GM12878 (cell line): Measurements from ENCODE around the gene PITPNM3. TPM values are rescaled to one million over a fixed set of nuclear protein-coding genes. Genes with fewer than 3 reads are reported as not detected.

Experiments used
- ATAC-seq: fragments of 200-7000 bp; cut with Tn5 transposase; 3 replicates; pipeline ENCODE4 v1.9.1; 2020; ENCODE audit warnings: mild to moderate bottlenecking, moderate library complexity
- BruUV-seq: library from RNA; stranded (reverse); fragments of 400-500 nt; replicated peaks from 2 replicates; lab custom pipeline; 2021; lab: Mats Ljungman, UMichigan
- CTCF ChIA-PET: fragments of 300-600 bp; sonication (Branson Sonifier 250); formaldehyde crosslinking; extraction: SDS; loops from one replicate; lab custom pipeline; 2021; ENCODE audit warnings: inconsistent platforms; lab: Yijun Ruan, JAX
- POLR2A ChIA-PET: fragments of 350-600 bp; formaldehyde crosslinking; extraction: SDS; loops from one replicate; lab custom pipeline; 2021; ENCODE audit warnings: inconsistent platforms; lab: Charles Lee
- RAD21 ChIA-PET: fragments of 300-600 bp; sonication (Branson Sonifier 250); formaldehyde crosslinking; loops from one replicate; lab custom pipeline; 2023; ENCODE audit warnings: antibody characterized with exemption; ENCODE audit not compliant: unreplicated experiment; lab: Charles Lee
- SMC1A ChIA-PET: fragments of 300-600 bp; sonication (Branson Sonifier 250); formaldehyde crosslinking; loops from one replicate; lab custom pipeline; 2023; ENCODE audit not compliant: unreplicated experiment, uncharacterized antibody; lab: Charles Lee
- DNase-seq: peaks from one replicate; pipeline ENCODE4 v3.0.0-alpha.2; 2011; ENCODE audit warnings: low read depth, low spot score
- FAIRE-seq: peaks from 3 replicates; lab custom pipeline; 2011; peaks lifted over from hg19 to GRCh38; lab: Jason Lieb, UNC
- H2AFZ ChIP-seq: 2 replicates; pipeline ENCODE4 v1.6.0; 2011; ENCODE audit warnings: low read depth, low read length, control low read depth; ENCODE audit not compliant: control insufficient read depth
- H3K27ac ChIP-seq: 2 replicates; pipeline ENCODE4 v1.5.1; 2011; ENCODE audit warnings: control low read depth; ENCODE audit not compliant: control insufficient read depth, insufficient read depth
- H3K27me3 ChIP-seq, 2 experiments: replicated peaks in 1 of 2; 2 replicates each; pipeline versions ENCODE4 v1.6.0 to v1.6.1; 2011; ENCODE audit warnings: low read length in 1 of 2; ENCODE audit not compliant: control insufficient read depth in 2 of 2, insufficient read depth in 2 of 2
- H3K36me3 ChIP-seq, 2 experiments: 2 replicates each; pipeline ENCODE4 v1.5.1; 2011; ENCODE audit warnings: low read length in 1 of 2; ENCODE audit not compliant: control insufficient read depth in 2 of 2, insufficient read depth in 2 of 2
- H3K4me1 ChIP-seq: 2 replicates; pipeline ENCODE4 v1.6.1; 2011; ENCODE audit warnings: mild to moderate bottlenecking, low read length, moderate library complexity, mixed read lengths; ENCODE audit not compliant: control insufficient read depth, insufficient read depth
- H3K4me2 ChIP-seq: 2 replicates; pipeline ENCODE4 v1.6.0; 2011; ENCODE audit warnings: control low read depth; ENCODE audit not compliant: control insufficient read depth, insufficient read depth
- H3K4me3 ChIP-seq: fragments of 200-600 bp; sonication (generic); 2 replicates; pipeline ENCODE4 v1.5.1; 2016
- H3K79me2 ChIP-seq: 2 replicates; pipeline ENCODE4 v1.6.0; 2011; ENCODE audit warnings: low read length; ENCODE audit not compliant: control insufficient read depth, insufficient read depth
- H3K9ac ChIP-seq: 2 replicates; pipeline ENCODE4 v1.8.0; 2011; ENCODE audit warnings: low read length, control low read depth, mixed read lengths; ENCODE audit not compliant: control insufficient read depth, insufficient read depth
- H3K9me3 ChIP-seq: replicated peaks from 3 replicates; pipeline ENCODE4 v1.5.1; 2011; ENCODE audit warnings: mild to moderate bottlenecking, low read length; ENCODE audit not compliant: control insufficient read depth, insufficient read depth
- H4K20me1 ChIP-seq: 2 replicates; pipeline ENCODE4 v1.6.0; 2011; ENCODE audit not compliant: control insufficient read depth, insufficient read depth
- ATF2 ChIP-seq: IDR thresholded peaks from 2 replicates; pipeline ENCODE4 v1.6.1; 2012; ENCODE audit warnings: low read length, inconsistent platforms
- BCL11A ChIP-seq: IDR thresholded peaks from 2 replicates; pipeline ENCODE4 v1.6.1; 2011; ENCODE audit warnings: low read depth, low read length
- BRCA1 ChIP-seq: IDR thresholded peaks from 2 replicates; pipeline ENCODE4 v1.6.1; 2011; ENCODE audit warnings: low read depth, low read length, improper control_type of control experiment
- E2F8 ChIP-seq: fragments of 450-650 bp; IDR thresholded peaks from 2 replicates; pipeline ENCODE4 v1.6.1; 2018; ENCODE audit warnings: mild to moderate bottlenecking, low read depth, moderate library complexity; ENCODE audit not compliant: partially characterized antibody
- SPI1 ChIP-seq: IDR thresholded peaks from 2 replicates; pipeline ENCODE4 v1.6.1; 2011; ENCODE audit warnings: low read depth, mild to moderate bottlenecking, low read length, moderate library complexity, borderline replicate concordance; ENCODE audit not compliant: insufficient read depth
- STAT3 ChIP-seq: IDR thresholded peaks from 2 replicates; pipeline ENCODE4 v1.6.1; 2011; ENCODE audit warnings: low read depth, low read length, improper control_type of control experiment
- ZNF622 ChIP-seq: fragments of 450-650 bp; IDR thresholded peaks from 2 replicates; pipeline ENCODE4 v1.6.1; 2017; ENCODE audit warnings: mild to moderate bottlenecking, inconsistent platforms
- WGBS: methylation state at CpG from one replicate; pipeline ENCODE4 v1.1.6; 2016; ENCODE audit warnings: low lambda C conversion rate; ENCODE audit not compliant: insufficient replicate concordance, insufficient coverage; ENCODE audit errors: missing lambda C conversion rate; 5-methylcytosine and 5-hydroxymethylcytosine counted together
- in situ Hi-C: fragments of 300-500 bp; cut with MboI; formaldehyde crosslinking; loops from 9 replicates; pipeline ENCODE4 v1.14.3; 2018; ENCODE audit warnings: mixed read lengths
- intact Hi-C: fragments of 100-400 bp; cut with micrococcal nuclease; formaldehyde crosslinking; loops from one replicate; pipeline ENCODE4 v1.14.2; 2022; ENCODE audit not compliant: unreplicated experiment
- polyA plus RNA-seq, 11 experiments: library from polyadenylated mRNA; depleted of rRNA in 4 of 11; unstranded in 6 of 11; stranded (reverse) in 5 of 11; fragments of >200 nt; fragmentation: Nextera tagmentation in 4 of 11; fragmentation: Illumina TruSeq in 1 of 11; extraction: Ambion mirVana in 4 of 11; extraction: Trizol in 1 of 11; gene quantifications; 1 replicate in 1 of 11; 2 replicates in 10 of 11; pipeline versions ENCODE4 v1.2.1 to v1.2.3, GENCODE V29; 2011 to 2016; ENCODE audit warnings: inconsistent platforms in 2 of 11, missing spikeins in 2 of 11, low read depth in 1 of 11
- total RNA-seq, 4 experiments: library from RNA; depleted of rRNA in 3 of 4; stranded (reverse); fragments of >200 nt in 3 of 4; fragmentation: Illumina TruSeq in 1 of 4; extraction: Trizol in 1 of 4; gene quantifications; 2 replicates each; pipeline versions ENCODE4 v1.2.1 to v1.2.3, GENCODE V29; 2013 to 2021

Gene PITPNM3
- total and polyA plus RNA-seq, 10 of the 15 experiments (the other 5 are each of a cell fraction or from before 2014, with no cell fraction given), result 0.02 to 0.49 (median 0.19) TPM; not detected in 1

- TF ChIP-seq BRCA1 (no peak), E2F8 (no peak), STAT3 (no peak), SPI1 (no peak), ZNF622 (no peak), ATF2 (no peak), BCL11A (no peak)
- no peak overlapping the region for H3K4me2 ChIP-seq
- no peaks in the 10 kb centered on the region for H3K4me1 ChIP-seq
- CTCF ChIA-PET, result no interaction called here
- H2AFZ ChIP-seq, result no peak overlapping the region
- H4K20me1 ChIP-seq, result no peaks in the 10 kb centered on the region
- DNase-seq (no peak), ATAC-seq (no peak), FAIRE-seq (no peak)
- intact Hi-C loops (no loop called here), in situ Hi-C loops (no loop called here)
- H3K4me3 ChIP-seq, result no peak overlapping the region
- SMC1A ChIA-PET, result no interaction called here
- H3K9me3 ChIP-seq, result no peaks in the 10 kb centered on the region
- no peak overlapping the region for H3K9ac ChIP-seq
- H3K36me3 ChIP-seq, result no peaks in the 10 kb centered on the region
- no peak overlapping the region for H3K27ac ChIP-seq
- 27% methylated on average over 6 of the region's 7 CpGs for WGBS
- POLR2A ChIA-PET, result no interaction called here
- H3K79me2 ChIP-seq, result no peaks in the 10 kb centered on the region
- H3K27me3 ChIP-seq, result no peaks in the 10 kb centered on the region; a peak in 1 of 4 replicates
- no TSS peak for BruUV-seq
- RAD21 ChIA-PET, result no interaction called here
Measured at GRCh38 chr17:6503641-6504195, 52.6 kb downstream of the PITPNM3 start.
